Stimulated activated CD4-positive, alpha-beta T cell treated with anti-CD3 and anti-CD28 coated beads, Interleukin-4, amount 100 ng/mL, for 4 hours (primary cell): ENCODE data around the gene MIPEP.
"Not testable (repeated sequence)": the region's sequence is repeated elsewhere in the genome, so short reads cannot be mapped to it uniquely, and the experiment has no call there.

Source experiments
- DNase-seq, 2 experiments: peaks; one replicate each; pipeline ENCODE4 v3.0.0-alpha.2; 2020

Gene MIPEP

DNA sequence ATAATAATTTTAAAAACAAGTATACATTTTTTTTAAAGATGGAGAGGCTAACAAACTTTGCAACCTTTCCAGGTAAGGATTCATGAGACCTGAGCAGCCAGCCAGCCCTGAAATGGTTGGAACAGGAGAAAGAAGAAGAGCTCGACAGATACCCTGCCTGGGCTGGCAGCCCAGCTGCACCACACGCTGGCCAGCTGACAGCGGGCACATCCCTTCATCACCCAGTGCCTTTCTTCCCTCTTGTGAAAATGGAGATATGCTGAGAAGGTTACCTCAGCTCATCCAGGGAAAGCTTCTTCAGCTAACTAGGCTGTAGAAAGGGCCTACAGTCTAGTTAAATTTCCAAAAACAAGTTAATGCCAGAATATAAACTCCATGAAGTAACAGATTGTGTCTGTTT is 4.8 kb downstream of the MIPEP start:
- DNase-seq, result not testable (repeated sequence)

DNA sequence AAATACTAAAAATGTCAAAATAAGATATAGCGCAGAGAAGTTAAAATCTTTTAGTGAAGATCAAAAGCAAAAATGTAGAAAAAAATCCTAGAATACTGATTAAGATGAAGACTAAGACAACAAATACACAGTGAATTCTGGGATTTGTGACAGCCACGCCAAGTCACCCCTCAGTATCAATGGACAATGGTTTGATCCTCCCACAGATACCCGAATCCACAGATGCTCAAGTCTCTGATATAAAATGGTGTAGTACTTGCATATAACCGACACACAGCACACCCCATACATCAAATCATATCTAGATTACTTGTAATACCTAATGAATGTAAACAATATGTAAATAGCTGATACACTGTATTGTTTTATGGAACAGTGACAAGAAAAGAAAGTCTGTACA is 5.9 kb downstream of the MIPEP start:
- DNase-seq, result no peak

DNA sequence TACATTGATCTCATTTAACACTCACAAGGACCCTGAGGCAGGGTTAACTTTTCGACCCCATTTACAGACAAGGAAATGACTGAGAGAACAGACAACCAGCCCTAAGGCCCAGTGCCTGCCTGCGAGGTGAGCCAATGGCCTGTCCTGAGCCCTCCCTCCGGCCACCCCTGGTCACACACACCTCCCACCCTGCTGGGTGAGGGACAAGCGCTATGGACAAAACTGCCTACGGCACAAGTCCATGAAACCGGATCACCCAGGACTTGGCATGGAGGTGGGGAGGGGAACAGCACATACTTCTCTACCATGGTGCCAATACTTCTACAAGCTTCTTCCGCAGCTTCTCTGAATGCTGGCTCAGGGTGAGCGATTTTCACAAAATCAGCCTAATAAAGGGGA is 7.8 kb downstream of the MIPEP start:
- DNase-seq, result not testable (repeated sequence)

DNA sequence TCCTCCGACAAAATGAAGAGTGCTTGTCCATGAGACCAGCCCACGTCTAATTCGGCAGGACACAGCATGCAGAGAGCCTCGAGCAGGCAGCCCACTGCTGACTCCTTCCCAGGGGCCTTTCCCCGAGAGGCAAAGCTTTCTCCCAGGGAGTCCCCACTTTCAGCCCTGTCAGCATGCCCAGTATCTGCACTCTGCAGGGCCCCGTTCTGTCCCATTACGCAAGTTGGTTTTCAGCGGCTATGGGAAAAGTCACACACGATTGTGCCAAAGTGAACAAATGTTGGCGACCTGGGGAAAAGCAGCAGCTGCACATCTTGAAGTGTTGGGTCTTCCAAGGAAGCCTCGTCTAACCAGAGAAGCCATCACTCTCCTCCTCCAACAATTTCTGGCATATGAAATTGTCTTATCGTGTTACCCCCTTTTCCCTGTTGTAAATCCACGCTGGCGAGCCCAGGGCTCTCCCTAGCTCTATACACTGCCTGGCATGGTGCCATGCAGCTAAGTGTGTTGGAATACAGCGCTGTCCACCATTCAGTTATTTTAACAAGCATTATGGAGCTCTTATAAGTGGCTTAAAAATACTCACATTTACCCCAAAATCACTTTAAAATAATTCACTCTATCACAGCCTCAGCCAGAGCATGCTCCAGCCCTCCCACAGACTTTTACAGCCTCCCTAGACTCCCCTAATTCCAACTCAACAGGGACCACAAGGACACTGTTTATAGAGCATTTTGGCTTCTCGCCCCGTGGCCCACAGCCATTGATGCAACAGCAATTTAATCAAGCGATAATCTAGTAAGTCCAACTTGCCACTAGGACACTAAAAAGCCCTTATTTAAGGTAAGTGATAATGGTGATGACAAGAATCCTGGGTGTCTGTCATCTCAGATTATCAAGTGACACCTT is 8.5 kb downstream of the MIPEP start:
- not testable (repeated sequence) for DNase-seq

- no peak for DNase-seq
These were observed 11.9 kb downstream of the MIPEP start for GRCh38 chr13:23877286-23877685.

DNA sequence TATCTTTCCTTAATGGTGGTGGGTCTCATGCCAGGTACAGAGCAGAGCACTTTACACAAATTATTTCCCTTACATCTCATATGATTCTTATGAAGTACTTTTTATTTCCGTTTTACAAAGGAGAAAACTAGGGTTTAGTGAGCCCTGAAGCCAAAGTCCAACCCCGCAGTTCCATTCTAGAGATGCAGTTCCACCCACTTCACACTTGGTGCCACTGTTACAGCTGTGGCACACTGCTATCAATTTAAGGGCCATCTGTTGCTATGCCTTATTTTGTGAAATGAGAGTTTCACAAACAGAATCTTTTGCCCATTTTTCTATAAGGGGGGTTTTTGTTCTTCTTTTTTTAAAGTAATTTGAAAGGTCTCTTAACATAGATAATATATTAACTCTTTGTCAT is 12.9 kb downstream of the MIPEP start:
- no peak for DNase-seq

DNA sequence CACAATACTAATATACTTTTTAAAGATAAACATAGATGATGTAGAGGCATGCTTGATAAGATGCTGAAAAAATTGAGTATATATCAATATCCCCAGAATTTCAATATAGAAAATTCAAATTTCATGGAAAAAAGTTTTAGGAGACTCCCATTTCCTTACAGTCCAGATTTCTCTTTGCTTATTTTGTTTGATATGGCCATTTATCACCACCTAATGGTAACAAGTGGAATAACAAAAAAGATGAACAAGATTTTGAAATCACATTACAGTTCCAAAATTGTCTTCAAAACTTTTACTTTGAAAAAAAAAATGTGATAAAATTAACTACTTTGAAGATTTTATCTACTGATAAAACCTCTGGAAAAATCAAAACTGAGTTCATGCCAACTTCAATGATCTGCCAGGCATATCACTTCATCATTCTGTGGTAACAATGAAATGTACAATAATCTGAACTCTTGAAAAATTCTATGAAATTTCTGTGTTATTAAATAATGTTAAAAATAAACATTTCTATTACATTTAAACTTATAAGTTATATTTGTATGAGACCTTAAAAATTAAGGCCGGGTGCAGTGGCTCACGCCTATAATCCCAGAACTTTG is 17.5 kb downstream of the MIPEP start:
- DNase-seq, result no peak

- DNase-seq, result no peak
These were observed 18.7 kb downstream of the MIPEP start for GRCh38 chr13:23870356-23871140.

DNA sequence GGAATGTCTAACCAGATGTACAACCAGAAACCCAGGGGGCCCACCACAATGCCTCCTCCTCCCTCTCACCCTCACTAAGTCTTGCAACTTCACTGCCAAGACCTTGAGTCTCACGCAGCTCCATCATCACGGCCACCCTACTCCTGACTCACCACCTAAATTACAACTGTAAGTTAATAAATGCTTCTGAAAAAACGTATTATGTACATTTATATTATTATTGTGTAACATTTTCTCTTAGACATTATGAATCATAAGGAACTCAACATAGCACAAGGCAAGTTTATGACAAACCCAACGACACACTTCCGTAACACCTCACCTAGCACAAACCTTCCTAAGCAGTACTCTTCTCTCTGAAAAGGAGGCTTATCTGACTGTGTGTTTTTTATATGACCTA is 20.7 kb downstream of the MIPEP start:
- no peak for DNase-seq

GRCh38 chr13:23867027-23867491 is 22.1 kb downstream of the MIPEP start:
- no peak for DNase-seq

DNA sequence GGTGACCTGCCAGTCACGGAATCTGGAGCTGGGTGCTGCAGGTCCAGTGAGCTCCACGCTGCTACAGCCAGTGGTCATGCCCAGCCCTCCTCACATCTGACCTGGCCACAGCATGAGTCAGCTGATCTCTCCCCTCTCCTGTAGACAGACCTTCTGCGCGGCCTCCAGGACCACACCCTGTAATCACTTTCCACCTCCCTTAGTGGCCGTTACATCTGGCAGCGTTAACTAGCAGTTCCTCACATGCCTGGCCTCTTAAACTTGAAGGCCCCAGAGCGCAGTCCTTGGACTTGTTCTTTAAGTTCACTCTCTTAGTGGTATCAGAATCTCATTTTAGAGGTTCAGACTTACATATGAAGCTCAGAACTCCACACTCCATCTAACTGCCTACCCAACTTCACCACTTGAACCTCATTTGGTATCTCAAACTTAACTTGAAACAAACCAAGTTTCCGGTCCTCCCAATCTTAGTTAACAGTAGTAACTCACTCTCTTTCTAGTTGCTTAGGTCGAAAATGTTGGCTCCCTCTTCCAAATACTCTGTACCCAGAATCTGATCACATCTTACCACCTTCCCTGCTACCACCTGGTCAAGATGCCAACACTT is 22.7 kb downstream of the MIPEP start:
- DNase-seq, result no peak

DNA sequence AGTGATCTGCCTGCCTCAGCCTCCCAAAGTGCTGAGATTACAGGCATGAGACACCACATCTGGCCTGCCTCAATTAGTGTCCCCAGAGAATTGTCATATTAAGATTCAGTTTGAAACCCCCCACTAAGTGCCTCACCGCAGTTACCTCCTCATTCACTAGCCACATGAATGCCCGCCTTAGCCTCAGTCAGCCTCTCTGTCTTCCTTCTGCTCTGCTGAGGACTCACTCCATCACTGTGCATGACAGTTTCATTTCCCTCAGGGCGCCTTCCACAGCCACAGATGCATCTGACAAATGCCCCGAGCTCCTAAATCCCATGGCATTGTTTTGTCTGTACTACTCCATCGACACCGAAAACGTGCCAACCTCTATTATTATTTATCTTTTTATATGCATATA is 23.3 kb downstream of the MIPEP start:
- no peak for DNase-seq

DNA sequence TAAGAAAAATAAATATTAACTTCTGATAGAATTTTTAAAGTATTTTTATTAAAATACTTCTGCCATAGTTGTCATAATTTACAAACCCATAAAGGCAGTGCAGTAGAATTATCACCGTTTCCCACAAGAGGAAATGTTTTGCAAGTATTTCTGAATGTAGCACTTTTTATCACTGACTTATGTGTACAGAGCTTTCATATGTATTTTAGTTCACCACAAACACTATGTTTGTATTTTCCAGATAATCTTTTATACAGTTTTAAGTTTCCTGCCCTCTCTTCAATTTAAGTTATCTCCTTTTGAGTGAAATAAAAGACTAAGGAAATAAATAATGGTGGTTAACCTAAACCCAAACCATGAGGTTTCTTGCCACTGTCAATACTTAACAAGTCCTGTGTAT is 24.2 kb downstream of the MIPEP start:
- DNase-seq, result no peak

- no peak for DNase-seq
These were observed 27.9 kb downstream of the MIPEP start for GRCh38 chr13:23861310-23861709.

GRCh38 chr13:23859904-23860303 is 29.3 kb downstream of the MIPEP start:
- DNase-seq, result no peak

- no peak for DNase-seq
These were observed 29.7 kb downstream of the MIPEP start for GRCh38 chr13:23859455-23859854.

DNA sequence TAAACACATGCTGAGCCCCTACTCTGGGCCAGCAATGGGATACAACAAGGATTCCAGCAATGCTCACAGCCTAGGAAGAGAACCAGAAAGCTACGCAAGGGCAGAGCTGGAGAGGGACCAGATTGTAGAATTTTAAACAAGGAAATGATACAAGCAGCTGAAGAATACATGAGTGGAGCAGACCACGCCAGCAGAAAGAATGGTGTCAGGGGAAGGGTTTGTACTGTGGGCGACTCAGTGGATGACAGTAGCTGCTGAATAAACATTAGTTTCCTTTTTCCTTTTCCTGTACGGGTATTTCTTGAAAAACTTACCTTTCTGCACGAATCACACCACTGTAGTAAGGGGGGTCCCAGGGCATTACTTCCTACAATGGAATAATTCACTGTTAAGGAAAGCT is 30.7 kb downstream of the MIPEP start:
- no peak for DNase-seq

DNA sequence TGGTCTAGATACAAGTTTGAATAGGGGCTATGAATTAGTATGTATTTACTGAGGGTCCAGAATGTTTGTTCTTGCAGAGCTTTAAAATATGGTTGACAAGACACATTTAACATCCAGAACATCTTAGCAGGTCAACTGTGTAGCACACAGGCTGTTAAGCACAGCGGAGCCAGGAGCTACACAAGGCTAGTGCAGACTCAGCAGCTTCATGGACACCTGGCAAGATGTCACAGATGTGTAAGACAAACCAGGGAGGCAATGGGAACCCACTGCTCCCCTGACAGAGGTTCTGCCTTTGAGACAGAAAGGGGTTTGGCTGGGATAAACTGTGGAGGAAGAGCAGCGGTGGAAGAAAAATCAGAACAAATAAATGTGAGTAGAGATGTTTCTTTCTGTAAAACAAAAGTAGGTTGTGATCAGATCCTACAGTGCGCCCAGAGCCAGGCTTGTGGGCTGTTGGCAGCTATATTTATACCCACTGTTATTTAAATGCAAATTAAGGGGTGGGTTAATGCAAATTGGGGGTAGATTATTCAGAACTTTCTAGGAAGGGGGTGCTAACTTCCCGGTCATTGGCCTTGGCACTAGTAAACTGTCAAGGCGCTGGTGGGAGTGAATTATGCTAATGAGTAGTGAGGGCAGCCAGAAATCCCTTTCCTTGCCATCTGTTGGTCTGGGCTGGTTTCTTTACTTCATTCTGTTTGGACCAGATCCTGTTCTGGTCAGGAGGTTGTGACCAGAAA is 33.0 kb downstream of the MIPEP start:
- no peak for DNase-seq

- no peak for DNase-seq
These were observed 33.8 kb downstream of the MIPEP start for GRCh38 chr13:23855360-23855759.

DNA sequence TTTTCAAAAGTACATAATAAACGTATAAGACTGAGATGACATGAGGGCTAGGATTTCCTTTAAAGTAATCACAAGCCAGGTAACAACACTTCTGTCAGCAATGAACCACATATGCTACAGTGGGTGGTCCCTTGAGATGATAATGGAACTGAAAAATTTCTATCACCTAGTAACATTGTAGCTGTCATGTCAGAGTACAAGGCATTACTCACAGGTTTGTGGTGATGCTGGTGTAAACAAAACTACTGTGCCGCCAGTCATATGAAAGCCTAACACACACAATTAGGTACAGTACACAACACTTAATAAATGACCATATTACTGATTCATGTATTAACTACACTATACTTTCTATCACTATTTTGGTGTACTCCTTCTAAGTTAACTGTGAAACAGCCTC is 36.8 kb downstream of the MIPEP start:
- no peak for DNase-seq

GRCh38 chr13:23851106-23851505 is 38.1 kb downstream of the MIPEP start:
- no peak for DNase-seq

GRCh38 chr13:23850134-23850533 is 39.1 kb downstream of the MIPEP start:
- no peak for DNase-seq
